Measurements from ENCODE around the gene HECTD2. TPM values are rescaled to one million over a fixed set of nuclear protein-coding genes. Genes with fewer than 3 reads are reported as not detected.
A peak's percentile ranks its signal among the peaks of the same experiment; 100 is the strongest.
"Not testable (repeated sequence)": the region's sequence is repeated elsewhere in the genome, so short reads cannot be mapped to it uniquely, and the experiment has no call there.

The HECTD2 gene, protein sequence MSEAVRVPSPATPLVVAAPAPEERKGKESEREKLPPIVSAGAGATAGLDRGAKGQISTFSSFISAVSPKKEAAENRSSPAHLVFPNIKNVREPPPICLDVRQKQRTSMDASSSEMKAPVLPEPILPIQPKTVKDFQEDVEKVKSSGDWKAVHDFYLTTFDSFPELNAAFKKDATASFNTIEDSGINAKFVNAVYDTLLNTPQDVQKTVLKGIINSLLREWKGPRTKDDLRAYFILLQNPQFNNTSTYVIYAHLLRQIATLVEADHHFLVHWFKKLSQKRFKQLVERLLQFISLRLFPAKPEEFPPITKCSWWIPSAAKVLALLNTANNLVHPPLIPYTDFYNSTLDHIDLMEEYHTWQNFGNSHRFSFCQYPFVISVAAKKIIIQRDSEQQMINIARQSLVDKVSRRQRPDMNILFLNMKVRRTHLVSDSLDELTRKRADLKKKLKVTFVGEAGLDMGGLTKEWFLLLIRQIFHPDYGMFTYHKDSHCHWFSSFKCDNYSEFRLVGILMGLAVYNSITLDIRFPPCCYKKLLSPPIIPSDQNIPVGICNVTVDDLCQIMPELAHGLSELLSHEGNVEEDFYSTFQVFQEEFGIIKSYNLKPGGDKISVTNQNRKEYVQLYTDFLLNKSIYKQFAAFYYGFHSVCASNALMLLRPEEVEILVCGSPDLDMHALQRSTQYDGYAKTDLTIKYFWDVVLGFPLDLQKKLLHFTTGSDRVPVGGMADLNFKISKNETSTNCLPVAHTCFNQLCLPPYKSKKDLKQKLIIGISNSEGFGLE
- total RNA-seq: 1 to 10 TPM; 4.0 to 7.0 TPM

DNA sequence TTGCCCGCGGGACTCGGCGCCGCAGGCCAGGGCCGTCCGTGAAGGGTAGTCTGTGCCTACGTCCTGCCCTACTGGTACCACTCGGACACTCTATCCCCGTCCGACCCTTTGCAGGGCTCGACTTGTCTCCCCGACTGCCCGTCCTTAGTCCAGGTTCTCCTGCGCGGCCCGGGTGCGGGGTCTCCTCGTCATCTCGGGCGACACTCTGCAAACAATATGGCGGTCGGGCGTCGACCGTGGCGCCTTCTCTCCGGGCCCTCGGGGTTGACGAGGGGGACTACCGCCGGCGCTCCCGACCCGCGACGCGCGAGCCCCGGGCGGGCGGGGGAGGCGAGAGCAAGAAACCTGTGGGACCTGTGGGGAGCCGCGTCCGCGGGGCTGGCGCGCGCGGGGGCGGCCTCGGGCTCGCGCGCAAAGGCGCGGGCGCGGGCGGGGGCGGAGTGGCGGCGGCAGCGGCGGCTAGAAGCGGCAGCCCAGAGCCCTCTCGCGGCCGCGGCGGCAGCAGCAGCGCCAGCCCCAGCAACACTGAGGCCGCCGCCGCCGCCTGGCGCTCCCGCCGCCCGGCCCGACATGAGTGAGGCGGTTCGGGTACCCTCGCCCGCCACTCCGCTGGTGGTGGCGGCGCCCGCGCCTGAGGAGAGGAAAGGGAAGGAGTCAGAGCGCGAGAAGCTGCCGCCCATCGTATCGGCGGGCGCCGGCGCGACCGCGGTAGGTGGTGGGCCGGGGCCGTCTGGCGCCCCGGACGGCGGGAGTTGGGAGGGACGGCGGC is at the start of gene HECTD2:
TSS of gene HECTD2 (plus strand) at position 476 of the 769 bp plus-strand sequence. CDS start at position 571, 95 bp downstream.
- Mint-ChIP-seq H3K27ac (peak within 1 kb of the TSS; percentile 87), H3K4me3 (peak within 1 kb of the TSS; percentile 80), H3K27me3 (no peaks in the 10 kb centered on the region), H3K4me1 (peaks cover 6% of the 10 kb centered on the region), H3K36me3 (ENCODE audit: low read depth) (no peaks in the 10 kb centered on the region), H3K9me3 (no peaks in the 10 kb centered on the region)
- peak; percentile 76 for ATAC-seq (replicated peaks)

GRCh38 chr10:91360461-91360860 is 49.7 kb upstream of the HECTD2 start:
- Mint-ChIP-seq H3K4me3 (no peak overlapping the region), H3K36me3 (ENCODE audit: low read depth) (no peaks in the 10 kb centered on the region)

DNA sequence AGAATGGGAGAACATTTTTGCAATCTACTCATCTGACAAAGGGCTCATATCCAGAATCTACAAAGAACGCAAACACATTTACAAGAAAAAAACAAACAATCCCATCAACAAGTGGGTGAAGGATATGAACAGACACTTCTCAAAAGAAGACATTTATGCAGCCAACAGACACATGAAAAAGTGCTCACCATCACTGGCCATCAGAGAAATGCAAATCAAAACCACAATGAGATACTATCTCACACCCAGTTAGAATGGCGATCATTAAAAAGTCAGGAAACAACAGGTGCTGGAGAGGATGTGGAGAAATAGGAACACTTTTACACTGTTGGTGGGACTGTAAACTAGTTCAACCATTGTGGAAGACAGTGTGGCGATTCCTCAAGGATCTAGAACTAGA is 44.6 kb upstream of the HECTD2 start:
- not testable (repeated sequence) for H3K4me3 Mint-ChIP-seq; H3K9me3 Mint-ChIP-seq; H3K4me1 Mint-ChIP-seq; H3K36me3 Mint-ChIP-seq (ENCODE audit: low read depth); H3K27ac Mint-ChIP-seq; ATAC-seq (replicated peaks)
- H3K27me3 Mint-ChIP-seq: peaks cover 45% of the 10 kb centered on the region

More at GRCh38 chr10:91360461-91360860, 49.7 kb upstream of the HECTD2 start:
- ATAC-seq (replicated peaks): no peak
- H3K4me1 Mint-ChIP-seq: no peaks in the 10 kb centered on the region
- H3K27me3 Mint-ChIP-seq: peaks cover 60% of the 10 kb centered on the region
- H3K27ac Mint-ChIP-seq: no peak overlapping the region
- H3K9me3 Mint-ChIP-seq: no peaks in the 10 kb centered on the region

- Mint-ChIP-seq H3K4me3 (no peak overlapping the region), H3K9me3 (no peaks in the 10 kb centered on the region), H3K27ac (no peak overlapping the region), H3K4me1 (no peaks in the 10 kb centered on the region), H3K27me3 (peaks cover 38% of the 10 kb centered on the region), H3K36me3 (ENCODE audit: low read depth) (no peaks in the 10 kb centered on the region)
- ATAC-seq (replicated peaks): no peak
These were observed 43.4 kb upstream of the HECTD2 start for GRCh38 chr10:91366704-91367103.

DNA sequence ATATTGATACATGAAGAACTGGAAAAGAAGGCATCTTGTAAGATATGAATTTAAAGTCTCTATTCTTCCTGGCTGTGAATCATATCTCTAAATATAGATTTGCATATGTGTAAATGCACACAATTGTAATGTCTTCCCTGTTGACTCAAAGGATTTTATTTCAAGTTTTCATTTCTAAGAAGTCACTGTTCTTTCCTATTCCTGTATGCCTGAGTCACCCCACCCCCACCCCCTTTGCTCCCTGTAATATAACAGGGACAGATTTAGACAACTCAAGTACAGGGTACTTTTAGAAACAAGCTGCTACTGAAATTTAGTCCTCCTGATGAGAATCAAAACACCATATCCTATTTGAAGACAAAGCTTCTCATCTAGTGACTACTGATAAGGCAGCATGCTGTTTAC is 43.0 kb upstream of the HECTD2 start:
- ATAC-seq (replicated peaks): peak; percentile 78
- H3K9me3 Mint-ChIP-seq: no peaks in the 10 kb centered on the region
- H3K27me3 Mint-ChIP-seq: peaks cover 37% of the 10 kb centered on the region
- H3K27ac Mint-ChIP-seq: no peak overlapping the region
- H3K4me1 Mint-ChIP-seq: no peaks in the 10 kb centered on the region
- H3K36me3 Mint-ChIP-seq (ENCODE audit: low read depth): no peaks in the 10 kb centered on the region
- peak overlapping the region; percentile 13 for H3K4me3 Mint-ChIP-seq

DNA sequence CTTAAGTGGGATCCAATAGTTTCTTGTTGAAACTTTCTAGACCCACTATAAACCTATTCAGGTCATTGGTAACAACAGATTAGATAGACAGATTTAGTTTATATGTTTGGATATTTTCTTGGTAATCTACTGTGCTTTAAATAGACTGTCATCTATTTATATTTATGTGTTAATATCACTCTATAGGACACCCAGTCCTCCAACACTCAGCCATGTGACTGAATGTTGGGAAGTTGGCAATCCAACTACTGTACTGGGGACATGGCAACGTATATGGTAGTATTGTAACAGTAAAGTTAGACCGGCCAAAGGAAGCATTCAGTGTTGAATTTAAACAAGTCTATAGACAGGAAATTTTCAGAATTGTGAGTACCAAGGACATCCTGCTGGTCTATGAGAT is 42.6 kb upstream of the HECTD2 start:
- ATAC-seq (replicated peaks): no peak
- H3K4me1 Mint-ChIP-seq: no peaks in the 10 kb centered on the region

DNA sequence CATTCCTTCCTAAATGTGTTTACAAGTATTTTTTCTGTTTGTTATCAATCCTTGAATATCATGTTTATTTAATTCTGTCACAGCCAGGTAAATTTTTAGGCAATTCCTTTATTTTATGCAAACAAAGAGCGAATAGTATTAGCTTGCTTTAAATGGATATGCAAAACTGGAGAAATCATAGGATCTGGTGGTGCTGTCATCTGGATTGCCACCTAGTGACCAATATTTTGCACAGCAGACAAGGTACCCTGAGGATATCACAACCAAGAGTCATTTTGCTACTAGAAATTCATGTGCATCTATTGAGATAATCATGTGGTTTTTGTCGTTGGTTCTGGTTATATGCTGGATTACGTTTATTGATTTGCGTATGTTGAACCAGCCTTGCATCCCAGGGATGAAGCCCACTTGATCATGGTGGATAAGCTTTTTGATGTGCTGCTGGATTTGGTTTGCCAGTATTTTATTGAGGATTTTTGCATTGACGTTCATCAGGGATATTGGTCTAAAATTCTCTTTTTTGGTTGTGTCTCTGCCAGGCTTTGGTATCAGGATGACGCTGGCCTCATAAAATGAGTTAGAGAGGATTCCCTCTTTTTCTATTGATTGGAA is 40.1 kb upstream of the HECTD2 start:
- ATAC-seq (replicated peaks); H3K4me1 Mint-ChIP-seq; H3K4me3 Mint-ChIP-seq; H3K9me3 Mint-ChIP-seq; H3K27ac Mint-ChIP-seq; H3K36me3 Mint-ChIP-seq (ENCODE audit: low read depth): not testable (repeated sequence)
- peaks cover 17% of the 10 kb centered on the region for H3K27me3 Mint-ChIP-seq

More for the DNA sequence above, 42.6 kb upstream of the HECTD2 start:
- no peaks in the 10 kb centered on the region for H3K9me3 Mint-ChIP-seq
- H3K27ac Mint-ChIP-seq: no peak overlapping the region
- peaks cover 32% of the 10 kb centered on the region for H3K27me3 Mint-ChIP-seq
- H3K4me3 Mint-ChIP-seq: peak overlapping the region; percentile 13
- H3K36me3 Mint-ChIP-seq (ENCODE audit: low read depth): no peaks in the 10 kb centered on the region

GRCh38 chr10:91374052-91374451 is 36.1 kb upstream of the HECTD2 start:
- Mint-ChIP-seq H3K27me3 (peaks cover 18% of the 10 kb centered on the region), H3K9me3 (peaks cover 11% of the 10 kb centered on the region), H3K4me3 (no peak overlapping the region), H3K36me3 (ENCODE audit: low read depth) (no peaks in the 10 kb centered on the region), H3K27ac (no peak overlapping the region), H3K4me1 (peaks cover 9% of the 10 kb centered on the region)
- no peak for ATAC-seq (replicated peaks)

DNA sequence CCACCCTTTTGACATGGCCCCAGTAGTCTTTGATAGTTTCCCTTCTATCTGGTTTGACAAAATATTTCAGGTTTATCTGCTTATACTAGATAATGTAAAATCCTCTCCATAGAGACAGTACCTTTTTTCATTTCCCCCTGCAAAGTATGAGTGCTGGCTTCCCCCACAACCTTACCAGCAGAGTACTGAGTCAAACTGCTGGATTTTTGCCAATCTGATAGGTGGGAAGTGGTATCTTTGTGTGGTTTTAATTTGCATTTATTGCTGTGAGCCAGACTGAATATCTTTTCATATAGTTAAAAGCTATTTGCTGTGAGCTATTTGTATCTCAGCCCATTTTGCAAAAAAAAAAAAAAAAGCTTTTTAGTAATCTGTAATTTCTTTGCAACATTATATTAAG is 32.1 kb upstream of the HECTD2 start:
- no peak overlapping the region for H3K27ac Mint-ChIP-seq
- H3K4me3 Mint-ChIP-seq: no peak overlapping the region
- peaks cover 16% of the 10 kb centered on the region for H3K27me3 Mint-ChIP-seq
- peaks cover 11% of the 10 kb centered on the region for H3K4me1 Mint-ChIP-seq
- H3K36me3 Mint-ChIP-seq (ENCODE audit: low read depth): no peaks in the 10 kb centered on the region
- H3K9me3 Mint-ChIP-seq: peaks cover 11% of the 10 kb centered on the region
- peak; percentile 80 for ATAC-seq (replicated peaks)

DNA sequence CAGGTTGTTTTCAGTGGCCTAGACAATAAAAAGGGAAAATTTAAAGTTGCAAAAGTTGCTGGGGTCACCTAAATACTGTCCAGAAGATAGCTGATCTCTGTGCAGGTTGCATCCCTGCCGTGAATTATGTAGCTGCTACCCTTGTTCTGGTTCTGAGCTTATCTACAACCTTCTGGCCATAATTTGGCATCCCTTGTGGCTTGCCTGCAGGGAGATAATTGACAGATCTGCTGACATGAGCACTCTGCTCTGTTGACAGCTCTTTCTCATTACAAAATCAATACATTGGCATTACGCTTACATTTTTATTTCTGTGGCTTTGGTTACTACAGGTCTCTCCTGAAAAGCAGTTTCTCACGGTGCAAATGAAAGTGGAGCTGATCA is 29.3 kb upstream of the HECTD2 start:
- H3K4me3 Mint-ChIP-seq: no peak overlapping the region
- H3K36me3 Mint-ChIP-seq (ENCODE audit: low read depth): no peaks in the 10 kb centered on the region
- peaks cover 11% of the 10 kb centered on the region for H3K4me1 Mint-ChIP-seq
- no peaks in the 10 kb centered on the region for H3K9me3 Mint-ChIP-seq
- no peak overlapping the region for H3K27ac Mint-ChIP-seq
- H3K27me3 Mint-ChIP-seq: peaks cover 25% of the 10 kb centered on the region
- ATAC-seq (replicated peaks): no peak

DNA sequence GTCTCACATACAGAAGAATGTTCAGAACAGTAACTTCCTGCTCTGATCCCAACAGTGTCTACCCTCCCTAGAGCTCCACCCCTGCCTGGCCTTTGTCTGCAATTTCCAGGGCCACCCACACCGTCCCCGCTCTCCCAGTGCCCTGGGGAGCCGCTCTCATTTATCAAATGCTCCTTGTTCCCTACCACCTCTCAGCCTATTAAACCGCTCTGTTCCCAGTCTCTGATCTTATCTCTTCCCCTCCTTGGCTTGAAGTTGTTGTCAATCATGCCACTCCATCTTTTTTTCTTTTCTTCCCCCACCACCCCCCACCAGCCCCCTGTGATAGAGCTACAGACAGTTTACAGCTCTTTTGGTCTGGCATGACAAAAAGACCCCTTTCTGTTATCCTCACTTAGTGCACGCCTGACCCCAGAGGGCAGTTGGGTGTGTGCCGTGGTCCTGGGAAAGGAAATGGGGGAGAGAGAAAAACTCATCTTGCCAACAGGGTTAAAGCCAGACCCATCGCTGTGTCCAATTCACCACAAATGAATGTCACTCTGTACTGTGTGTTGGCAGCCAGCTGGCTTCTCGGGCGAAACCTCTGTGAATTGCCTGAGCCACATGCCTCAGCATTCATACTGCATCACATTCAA is 28.8 kb upstream of the HECTD2 start:
- Mint-ChIP-seq H3K4me3 (no peak overlapping the region), H3K27ac (no peak overlapping the region), H3K4me1 (peaks cover 11% of the 10 kb centered on the region), H3K27me3 (peaks cover 25% of the 10 kb centered on the region), H3K9me3 (no peaks in the 10 kb centered on the region), H3K36me3 (ENCODE audit: low read depth) (no peaks in the 10 kb centered on the region)
- ATAC-seq (replicated peaks): no peak

DNA sequence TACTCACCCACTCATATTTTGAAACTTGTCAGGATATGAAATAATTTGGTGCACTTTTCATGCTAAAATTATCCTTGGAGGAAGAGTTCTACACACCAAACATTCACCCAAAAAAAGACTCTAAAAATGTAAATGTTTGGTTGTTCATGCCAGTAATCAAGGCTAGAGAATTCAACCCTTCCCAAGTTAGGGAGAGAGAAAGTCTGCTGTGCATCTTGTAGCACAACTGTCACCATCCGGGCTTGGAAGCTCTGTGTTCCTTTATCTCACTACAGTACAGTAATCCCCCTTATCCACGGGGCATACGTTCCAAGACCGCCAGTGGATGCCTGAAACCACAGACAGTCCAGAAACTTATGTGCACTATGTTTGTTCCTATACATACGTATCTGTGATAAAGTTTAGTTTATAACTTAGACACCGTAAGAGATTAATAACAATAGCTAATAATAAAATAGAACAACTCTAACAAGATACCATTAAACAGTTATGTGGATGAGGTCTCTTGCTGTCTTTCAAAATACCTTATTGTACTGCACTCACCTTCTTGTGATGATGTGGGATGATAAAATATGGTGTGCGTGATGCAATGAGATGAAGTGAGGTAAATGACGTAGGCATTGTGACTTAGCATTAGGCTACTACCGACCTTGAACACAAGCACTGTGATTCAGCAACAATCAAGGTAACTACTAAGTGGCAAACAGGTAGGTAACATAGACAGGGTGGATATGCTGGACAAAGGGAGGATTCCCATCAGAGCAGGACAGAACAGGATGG is 24.6 kb upstream of the HECTD2 start:
- Mint-ChIP-seq H3K4me3 (no peak overlapping the region), H3K27me3 (peaks cover 33% of the 10 kb centered on the region), H3K36me3 (ENCODE audit: low read depth) (no peaks in the 10 kb centered on the region), H3K4me1 (no peaks in the 10 kb centered on the region), H3K27ac (no peak overlapping the region), H3K9me3 (no peaks in the 10 kb centered on the region)
- ATAC-seq (replicated peaks): no peak

All from activated T-helper 17 cell treated with anti-CD3 and anti-CD28 coated beads, Interleukin-2, amount 50 U/mL, for 72 hours (primary cell).